GM12878 (cell line): ENCODE results near the gene SLC38A4. TPM values are rescaled to one million over a fixed set of nuclear protein-coding genes. Genes with fewer than 3 reads are reported as not detected.

Source experiments
- ATAC-seq: fragments of 200-7000 bp; cut with Tn5 transposase; 3 replicates; pipeline ENCODE4 v1.9.1; 2020; ENCODE audit warnings: mild to moderate bottlenecking, moderate library complexity
- BruUV-seq: library from RNA; stranded (reverse); fragments of 400-500 nt; replicated peaks from 2 replicates; lab custom pipeline; 2021; lab: Mats Ljungman, UMichigan
- CTCF ChIA-PET: fragments of 300-600 bp; sonication (Branson Sonifier 250); formaldehyde crosslinking; extraction: SDS; loops from one replicate; lab custom pipeline; 2021; ENCODE audit warnings: inconsistent platforms; lab: Yijun Ruan, JAX
- POLR2A ChIA-PET: fragments of 350-600 bp; formaldehyde crosslinking; extraction: SDS; loops from one replicate; lab custom pipeline; 2021; ENCODE audit warnings: inconsistent platforms; lab: Charles Lee
- RAD21 ChIA-PET: fragments of 300-600 bp; sonication (Branson Sonifier 250); formaldehyde crosslinking; loops from one replicate; lab custom pipeline; 2023; ENCODE audit warnings: antibody characterized with exemption; ENCODE audit not compliant: unreplicated experiment; lab: Charles Lee
- SMC1A ChIA-PET: fragments of 300-600 bp; sonication (Branson Sonifier 250); formaldehyde crosslinking; loops from one replicate; lab custom pipeline; 2023; ENCODE audit not compliant: unreplicated experiment, uncharacterized antibody; lab: Charles Lee
- DNase-seq: peaks from one replicate; pipeline ENCODE4 v3.0.0-alpha.2; 2011; ENCODE audit warnings: low read depth, low spot score
- FAIRE-seq: peaks from 3 replicates; lab custom pipeline; 2011; peaks lifted over from hg19 to GRCh38; lab: Jason Lieb, UNC
- H2AFZ ChIP-seq: 2 replicates; pipeline ENCODE4 v1.6.0; 2011; ENCODE audit warnings: low read depth, low read length, control low read depth; ENCODE audit not compliant: control insufficient read depth
- H3K27ac ChIP-seq: 2 replicates; pipeline ENCODE4 v1.5.1; 2011; ENCODE audit warnings: control low read depth; ENCODE audit not compliant: control insufficient read depth, insufficient read depth
- H3K27me3 ChIP-seq, 2 experiments: replicated peaks in 1 of 2; 2 replicates each; pipeline versions ENCODE4 v1.6.0 to v1.6.1; 2011; ENCODE audit warnings: low read length in 1 of 2; ENCODE audit not compliant: control insufficient read depth in 2 of 2, insufficient read depth in 2 of 2
- H3K36me3 ChIP-seq, 2 experiments: 2 replicates each; pipeline ENCODE4 v1.5.1; 2011; ENCODE audit warnings: low read length in 1 of 2; ENCODE audit not compliant: control insufficient read depth in 2 of 2, insufficient read depth in 2 of 2
- H3K4me1 ChIP-seq: 2 replicates; pipeline ENCODE4 v1.6.1; 2011; ENCODE audit warnings: mild to moderate bottlenecking, low read length, moderate library complexity, mixed read lengths; ENCODE audit not compliant: control insufficient read depth, insufficient read depth
- H3K4me2 ChIP-seq: 2 replicates; pipeline ENCODE4 v1.6.0; 2011; ENCODE audit warnings: control low read depth; ENCODE audit not compliant: control insufficient read depth, insufficient read depth
- H3K4me3 ChIP-seq: fragments of 200-600 bp; sonication (generic); 2 replicates; pipeline ENCODE4 v1.5.1; 2016
- H3K79me2 ChIP-seq: 2 replicates; pipeline ENCODE4 v1.6.0; 2011; ENCODE audit warnings: low read length; ENCODE audit not compliant: control insufficient read depth, insufficient read depth
- H3K9ac ChIP-seq: 2 replicates; pipeline ENCODE4 v1.8.0; 2011; ENCODE audit warnings: low read length, control low read depth, mixed read lengths; ENCODE audit not compliant: control insufficient read depth, insufficient read depth
- H3K9me3 ChIP-seq: replicated peaks from 3 replicates; pipeline ENCODE4 v1.5.1; 2011; ENCODE audit warnings: mild to moderate bottlenecking, low read length; ENCODE audit not compliant: control insufficient read depth, insufficient read depth
- H4K20me1 ChIP-seq: 2 replicates; pipeline ENCODE4 v1.6.0; 2011; ENCODE audit not compliant: control insufficient read depth, insufficient read depth
- ATF7 ChIP-seq: fragments of 450-650 bp; IDR thresholded peaks from 2 replicates; pipeline ENCODE4 v1.6.1; 2016; ENCODE audit warnings: low read depth, mild to moderate bottlenecking
- CHD2 ChIP-seq: IDR thresholded peaks from 2 replicates; pipeline ENCODE4 v1.6.1; 2011; ENCODE audit warnings: low read depth, low read length, improper control_type of control experiment, borderline replicate concordance
- HDAC2 ChIP-seq: fragments of 200-600 bp; sonication (generic); IDR thresholded peaks from 2 replicates; pipeline ENCODE4 v1.6.1; 2017
- IRF5 ChIP-seq: fragments of 450-650 bp; IDR thresholded peaks from 2 replicates; pipeline ENCODE4 v1.6.1; 2017; ENCODE audit warnings: borderline replicate concordance
- MYC ChIP-seq: IDR thresholded peaks from 2 replicates; pipeline ENCODE4 v1.6.1; 2011; ENCODE audit warnings: mild to moderate bottlenecking, low read length, moderate library complexity, inconsistent platforms; ENCODE audit not compliant: insufficient read depth, insufficient replicate concordance, insufficient read length, severe bottlenecking
- NFYA ChIP-seq: IDR thresholded peaks from 2 replicates; pipeline ENCODE4 v1.6.1; 2011; ENCODE audit warnings: low read depth, mild to moderate bottlenecking, low read length, improper control_type of control experiment, borderline replicate concordance
- SIX5 ChIP-seq: IDR thresholded peaks from 2 replicates; pipeline ENCODE4 v1.6.1; 2011; ENCODE audit warnings: mild to moderate bottlenecking, low read depth, low read length, moderate library complexity; ENCODE audit not compliant: severe bottlenecking
- TBL1XR1 ChIP-seq: IDR thresholded peaks from 2 replicates; pipeline ENCODE4 v1.6.1; 2012; ENCODE audit warnings: low read depth, low read length, improper control_type of control experiment
- ZNF24 ChIP-seq: fragments of 450-650 bp; IDR thresholded peaks from 2 replicates; pipeline ENCODE4 v1.6.1; 2017; ENCODE audit warnings: antibody characterized with exemption, mild to moderate bottlenecking
- in situ Hi-C: fragments of 300-500 bp; cut with MboI; formaldehyde crosslinking; loops from 9 replicates; pipeline ENCODE4 v1.14.3; 2018; ENCODE audit warnings: mixed read lengths
- intact Hi-C: fragments of 100-400 bp; cut with micrococcal nuclease; formaldehyde crosslinking; loops from one replicate; pipeline ENCODE4 v1.14.2; 2022; ENCODE audit not compliant: unreplicated experiment
- polyA plus RNA-seq, 11 experiments: library from polyadenylated mRNA; depleted of rRNA in 4 of 11; unstranded in 6 of 11; stranded (reverse) in 5 of 11; fragments of >200 nt; fragmentation: Nextera tagmentation in 4 of 11; fragmentation: Illumina TruSeq in 1 of 11; extraction: Ambion mirVana in 4 of 11; extraction: Trizol in 1 of 11; gene quantifications; 1 replicate in 1 of 11; 2 replicates in 10 of 11; pipeline versions ENCODE4 v1.2.1 to v1.2.3, GENCODE V29; 2011 to 2016; ENCODE audit warnings: inconsistent platforms in 2 of 11, missing spikeins in 2 of 11, low read depth in 1 of 11
- total RNA-seq, 4 experiments: library from RNA; depleted of rRNA in 3 of 4; stranded (reverse); fragments of >200 nt in 3 of 4; fragmentation: Illumina TruSeq in 1 of 4; extraction: Trizol in 1 of 4; gene quantifications; 2 replicates each; pipeline versions ENCODE4 v1.2.1 to v1.2.3, GENCODE V29; 2013 to 2021

Gene SLC38A4
- total and polyA plus RNA-seq, 10 of the 15 experiments (the other 5 are each of a cell fraction or from before 2014, with no cell fraction given): 0.04 to 0.52 (median 0.13) TPM; not detected in 2

- TF ChIP-seq TBL1XR1 (no peak), IRF5 (no peak), MYC (no peak), SIX5 (no peak)
These were observed 41.9 kb downstream of the SLC38A4 start (continued) for GRCh38 chr12:46783871-46784270.

- Histone ChIP-seq H2AFZ (no peak overlapping the region), H3K4me1 (no peaks in the 10 kb centered on the region)
- RAD21 ChIA-PET: no interaction called here
- TF ChIP-seq ATF7 (no peak), ZNF24 (no peak), CHD2 (no peak), MYC (no peak), HDAC2 (no peak), NFYA (no peak)
- TF ChIP-seq, all 136 proteins: peak for 0
- Histone ChIP-seq H3K27ac (no peak overlapping the region), H3K36me3 (no peaks in the 10 kb centered on the region), H3K9me3 (no peaks in the 10 kb centered on the region), H3K27me3 (no peaks in the 10 kb centered on the region), H4K20me1 (no peaks in the 10 kb centered on the region), H3K79me2 (no peaks in the 10 kb centered on the region), H3K9ac (no peak overlapping the region), H3K4me2 (no peak overlapping the region), H3K4me3 (no peak overlapping the region)
- SMC1A ChIA-PET: interaction anchor here (1.0 to 1.9 kb wide), 2 partner anchors 9 to 22 kb away, joined by 3 to 4 read pairs; no protein-coding TSS in a partner anchor
- in situ Hi-C loops (no loop called here), intact Hi-C loops (no loop called here)
- ATAC-seq (no peak), DNase-seq (no peak), FAIRE-seq (no peak)
- CTCF ChIA-PET: no interaction called here
- POLR2A ChIA-PET: no interaction called here
- no TSS peak for BruUV-seq
These were observed 45.9 kb downstream of the SLC38A4 start for GRCh38 chr12:46779879-46780278.
